ENCODE measurements around the gene YBX3. TPM values are rescaled to one million over a fixed set of nuclear protein-coding genes. Genes with fewer than 3 reads are reported as not detected.
"Not testable (repeated sequence)": the region's sequence is repeated elsewhere in the genome, so short reads cannot be mapped to it uniquely, and the experiment has no call there.

Gene YBX3
- 10 to 100 TPM; 38.4 to 46.4 TPM for total RNA-seq

- Mint-ChIP-seq H3K36me3 (ENCODE audit: low read depth) (no peaks in the 10 kb centered on the region), H3K27me3 (peaks cover 54% of the 10 kb centered on the region), H3K9me3 (no peaks in the 10 kb centered on the region), H3K4me1 (peaks cover 29% of the 10 kb centered on the region), H3K4me3 (peak within 1 kb of the TSS; percentile 86), H3K27ac (peak within 1 kb of the TSS; percentile 69)
- CTCF ChIA-PET, result interaction anchor here (0.7 to 0.9 kb wide), 2 partner anchors 27 to 48 kb away, joined by 3 read pairs; no protein-coding TSS in a partner anchor
- DNase-seq, result peak; percentile 46
- POLR2A ChIA-PET, result interaction anchor here (2.8 kb wide), 1 partner anchor 110 kb away, joined by 10 read pairs; the partner anchor contains the start of gene MAGOHB
Measured at GRCh38 chr12:10722905-10723746, at the start of gene YBX3. TSS of gene YBX3 (minus strand) at chr12:10723323. CDS start at chr12:10723111, 212 bp downstream.

DNA sequence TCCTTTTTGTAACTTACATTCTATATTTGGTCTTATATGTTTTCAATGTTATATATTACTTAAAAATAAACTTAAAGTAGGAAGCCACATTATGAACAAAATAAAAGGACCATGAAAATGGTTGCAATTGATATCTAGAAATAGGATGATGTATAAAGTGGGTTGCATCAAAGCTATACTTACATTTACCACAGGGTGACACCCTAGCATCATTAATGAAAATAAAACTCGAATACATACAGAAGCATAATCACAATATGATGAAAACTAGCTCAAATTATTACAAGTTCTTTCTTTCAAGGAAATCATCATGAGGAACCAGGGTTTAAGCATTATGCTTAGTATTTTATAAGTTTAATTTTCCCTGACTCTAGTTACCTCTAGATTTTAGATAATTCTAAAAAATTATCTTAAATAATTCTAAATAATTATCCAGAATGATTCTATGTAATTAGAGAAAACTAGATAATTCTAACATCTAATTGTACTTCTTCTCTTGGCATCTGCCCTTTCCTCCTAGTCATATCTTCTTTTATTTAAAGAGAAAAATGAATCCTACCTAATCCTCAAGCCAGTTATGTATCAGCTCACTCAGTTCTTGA, 48.1 kb upstream of the YBX3 start:
- no peaks in the 10 kb centered on the region for H3K36me3 Mint-ChIP-seq (ENCODE audit: low read depth)
- H3K27ac Mint-ChIP-seq, result no peak overlapping the region
- POLR2A ChIA-PET, result no interaction called here
- CTCF ChIA-PET, result interaction anchor here (1.1 to 2.5 kb wide), 4 partner anchors 428 to 720 kb away, joined by 3 to 26 read pairs (median 10); no protein-coding TSS in a partner anchor
- no peak overlapping the region for H3K4me3 Mint-ChIP-seq
- no peaks in the 10 kb centered on the region for H3K4me1 Mint-ChIP-seq
- peaks cover 44% of the 10 kb centered on the region for H3K27me3 Mint-ChIP-seq
- no peaks in the 10 kb centered on the region for H3K9me3 Mint-ChIP-seq
- no peak for DNase-seq

- no peak overlapping the region for H3K27ac Mint-ChIP-seq
- peaks cover 42% of the 10 kb centered on the region for H3K27me3 Mint-ChIP-seq
- H3K4me3 Mint-ChIP-seq, result no peak overlapping the region
- ChIA-PET POLR2A (no interaction called here), CTCF (interaction anchor here (3.0 kb wide), 1 partner anchor 9 kb away, joined by 7 read pairs; no protein-coding TSS in a partner anchor)
- H3K4me1 Mint-ChIP-seq, result no peaks in the 10 kb centered on the region
- H3K36me3 Mint-ChIP-seq (ENCODE audit: low read depth), result no peaks in the 10 kb centered on the region
- no peak for DNase-seq
- peaks cover 11% of the 10 kb centered on the region for H3K9me3 Mint-ChIP-seq
Measured at GRCh38 chr12:10759657-10760056, 36.5 kb upstream of the YBX3 start.

DNA sequence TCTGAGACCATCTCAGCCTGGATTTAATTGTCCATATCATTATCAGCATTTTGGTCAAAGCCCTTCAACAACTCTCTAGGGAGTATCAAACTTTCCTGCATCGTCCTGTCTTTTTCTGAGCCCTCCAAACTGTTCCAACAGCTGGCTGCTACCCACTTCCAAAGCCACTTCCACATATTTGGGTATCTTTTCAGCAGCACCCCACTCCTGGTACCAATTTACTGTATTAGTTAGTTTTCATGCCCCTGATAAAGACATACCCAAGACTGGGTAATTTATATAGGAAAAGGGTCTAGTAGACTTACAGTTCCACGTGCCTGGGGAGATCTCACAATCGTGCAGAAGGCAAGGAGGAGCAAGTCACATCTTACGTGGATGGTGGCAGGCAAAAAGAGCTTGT, 33.1 kb upstream of the YBX3 start:
- Mint-ChIP-seq H3K27me3 (peaks cover 46% of the 10 kb centered on the region), H3K9me3 (peaks cover 11% of the 10 kb centered on the region), H3K27ac (no peak overlapping the region), H3K4me3 (no peak overlapping the region), H3K36me3 (ENCODE audit: low read depth) (no peaks in the 10 kb centered on the region), H3K4me1 (no peaks in the 10 kb centered on the region)
- ChIA-PET POLR2A (no interaction called here), CTCF (no interaction called here)
- DNase-seq, result no peak

- ChIA-PET CTCF (no interaction called here), POLR2A (no interaction called here)
- no peaks in the 10 kb centered on the region for H3K36me3 Mint-ChIP-seq (ENCODE audit: low read depth)
Measured at GRCh38 chr12:10753059-10753458, 29.9 kb upstream of the YBX3 start.

DNA sequence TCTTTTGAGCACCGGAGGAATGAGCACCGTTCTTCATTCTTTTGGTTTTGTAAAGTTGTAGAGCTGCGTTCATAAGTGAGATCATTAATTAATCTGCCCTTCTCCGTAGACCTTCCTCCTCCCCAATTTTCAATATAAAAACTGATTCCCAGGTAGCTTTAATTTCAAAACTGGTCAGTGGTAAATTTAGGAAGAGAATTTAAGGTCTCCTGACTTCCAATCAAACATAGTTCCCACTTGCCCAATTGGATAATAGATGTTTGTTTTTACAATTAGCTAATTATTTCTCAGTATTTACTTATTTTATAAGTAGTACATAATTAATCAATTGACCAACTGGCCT, 27.2 kb upstream of the YBX3 start:
- Mint-ChIP-seq H3K36me3 (ENCODE audit: low read depth) (no peaks in the 10 kb centered on the region), H3K4me3 (peak overlapping the region; percentile 56), H3K4me1 (peaks cover 15% of the 10 kb centered on the region), H3K9me3 (no peaks in the 10 kb centered on the region), H3K27ac (no peak overlapping the region), H3K27me3 (peaks cover 44% of the 10 kb centered on the region)
- POLR2A ChIA-PET, result no interaction called here
- DNase-seq, result no peak
- CTCF ChIA-PET, result interaction anchor here (0.7 to 2.4 kb wide), 15 partner anchors 10 to 757 kb away, joined by 3 to 15 read pairs (median 3); partner anchors contain the start of genes MAGOHB, SMIM10L1 and YBX3

More at GRCh38 chr12:10753059-10753458, 29.9 kb upstream of the YBX3 start:
- Mint-ChIP-seq H3K4me1 (peaks cover 10% of the 10 kb centered on the region), H3K9me3 (peaks cover 11% of the 10 kb centered on the region), H3K4me3 (no peak overlapping the region), H3K27ac (no peak overlapping the region), H3K27me3 (peaks cover 29% of the 10 kb centered on the region)
- no peak for DNase-seq

- Mint-ChIP-seq H3K27ac (no peak overlapping the region), H3K4me3 (peak overlapping the region; percentile 56), H3K4me1 (peaks cover 15% of the 10 kb centered on the region), H3K27me3 (peaks cover 49% of the 10 kb centered on the region), H3K9me3 (no peaks in the 10 kb centered on the region), H3K36me3 (ENCODE audit: low read depth) (no peaks in the 10 kb centered on the region)
- ChIA-PET CTCF (interaction anchor here (0.7 to 2.4 kb wide), 17 partner anchors 10 to 757 kb away, joined by 3 to 15 read pairs (median 4); partner anchors contain the start of genes MAGOHB, SMIM10L1 and YBX3), POLR2A (interaction anchor here (0.6 to 2.1 kb wide), 2 partner anchors 137 to 422 kb away, joined by 3 to 4 read pairs; partner anchors contain the start of gene SMIM10L1)
- peak; percentile 70 for DNase-seq
Measured at GRCh38 chr12:10749700-10750384, 26.7 kb upstream of the YBX3 start.

DNA sequence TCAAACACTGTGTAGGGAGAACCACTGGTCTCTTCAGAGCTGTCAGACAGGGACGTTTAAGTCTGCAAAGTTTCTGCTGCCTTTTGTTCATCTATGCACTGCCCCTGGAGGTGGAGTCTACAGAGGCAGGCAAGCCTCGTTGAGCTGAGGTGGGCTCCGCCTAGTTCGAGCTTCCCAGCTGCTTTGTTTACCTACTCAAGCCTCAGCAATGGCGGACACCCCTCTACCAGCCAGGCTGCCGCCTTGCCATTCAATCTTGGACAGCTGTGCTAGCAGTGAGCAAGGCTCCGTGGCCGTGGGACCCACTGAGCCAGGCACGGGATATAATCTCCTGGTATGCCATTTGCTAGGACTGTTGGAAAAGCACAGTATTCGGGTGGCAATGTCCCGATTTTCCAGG, 24.6 kb upstream of the YBX3 start:
- Mint-ChIP-seq H3K4me3 (no peak overlapping the region), H3K36me3 (ENCODE audit: low read depth) (no peaks in the 10 kb centered on the region), H3K27ac (no peak overlapping the region), H3K27me3 (peaks cover 58% of the 10 kb centered on the region), H3K9me3 (no peaks in the 10 kb centered on the region), H3K4me1 (peaks cover 15% of the 10 kb centered on the region)
- DNase-seq, result no peak
- ChIA-PET CTCF (no interaction called here), POLR2A (interaction anchor here (2.1 kb wide), 1 partner anchor 424 kb away, joined by 4 read pairs; the partner anchor contains the start of gene SMIM10L1)

GRCh38 chr12:10743420-10743819, 20.3 kb upstream of the YBX3 start:
- H3K27me3 Mint-ChIP-seq, result peaks cover 49% of the 10 kb centered on the region
- H3K27ac Mint-ChIP-seq; DNase-seq; H3K4me3 Mint-ChIP-seq; CTCF ChIA-PET; H3K36me3 Mint-ChIP-seq (ENCODE audit: low read depth); H3K9me3 Mint-ChIP-seq; H3K4me1 Mint-ChIP-seq; POLR2A ChIA-PET: not testable (repeated sequence)

DNA sequence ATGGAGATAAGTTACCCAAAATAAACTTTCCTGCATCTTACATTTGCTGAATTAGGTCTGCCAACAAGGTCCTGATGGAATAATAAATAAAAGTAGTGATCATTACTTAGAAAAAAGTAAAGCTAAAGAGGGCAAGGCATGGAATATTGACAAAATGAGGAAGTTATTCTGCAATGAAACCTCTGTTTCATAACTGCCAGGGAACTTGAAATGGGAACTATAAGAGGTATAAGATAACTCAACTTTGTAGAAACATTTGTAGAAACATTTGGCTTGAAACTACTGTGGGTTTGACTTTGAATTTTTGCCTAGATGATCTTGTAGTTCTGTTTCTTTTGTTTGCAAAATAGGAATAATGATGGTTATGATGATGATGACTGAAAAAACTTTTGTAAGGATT, 18.7 kb upstream of the YBX3 start:
- Mint-ChIP-seq H3K9me3 (no peaks in the 10 kb centered on the region), H3K4me3 (no peak overlapping the region), H3K27ac (no peak overlapping the region), H3K36me3 (ENCODE audit: low read depth) (no peaks in the 10 kb centered on the region), H3K27me3 (peaks cover 43% of the 10 kb centered on the region), H3K4me1 (peaks cover 5% of the 10 kb centered on the region)
- ChIA-PET CTCF (no interaction called here), POLR2A (no interaction called here)
- DNase-seq, result no peak

- Mint-ChIP-seq H3K4me3 (no peak overlapping the region), H3K9me3 (no peaks in the 10 kb centered on the region), H3K27me3 (peaks cover 30% of the 10 kb centered on the region), H3K36me3 (ENCODE audit: low read depth) (no peaks in the 10 kb centered on the region), H3K27ac (no peak overlapping the region), H3K4me1 (no peaks in the 10 kb centered on the region)
- ChIA-PET CTCF (no interaction called here), POLR2A (no interaction called here)
- no peak for DNase-seq
Measured at GRCh38 chr12:10740182-10740581, 17.1 kb upstream of the YBX3 start.

- Mint-ChIP-seq H3K27ac (no peak overlapping the region), H3K36me3 (ENCODE audit: low read depth) (no peaks in the 10 kb centered on the region), H3K9me3 (no peaks in the 10 kb centered on the region), H3K27me3 (peaks cover 23% of the 10 kb centered on the region), H3K4me1 (no peaks in the 10 kb centered on the region), H3K4me3 (no peak overlapping the region)
- CTCF ChIA-PET, result no interaction called here
- POLR2A ChIA-PET, result no interaction called here
- no peak for DNase-seq
Measured at GRCh38 chr12:10739157-10740118, 16.3 kb upstream of the YBX3 start.
